Measurements from ENCODE around the gene TCEA3. TPM values are rescaled to one million over a fixed set of nuclear protein-coding genes. Genes with fewer than 3 reads are reported as not detected.

TCEA3 gene
- polyA plus RNA-seq, 6 donors from 2014 or later: not detected

GRCh38 chr1:23459338-23459757, 34.8 kb upstream of the TCEA3 start:
- no peaks in the 10 kb centered on the region for H3K4me1 Mint-ChIP-seq
- peaks cover 0 to 7% of the 10 kb centered on the region in 2 donors for H3K36me3 Mint-ChIP-seq
- peaks cover 25 to 55% (median 54%) of the 10 kb centered on the region in 3 donors for H3K27me3 Mint-ChIP-seq
- ATAC-seq (ENCODE audit: low read depth in 2 of 2): peak in 1 of 2 donors; percentile 30
- no peak for DNase-seq
- H3K27ac Mint-ChIP-seq: peak overlapping the region in 1 of 6 donors; percentile 34
- H3K4me3 Mint-ChIP-seq: no peak overlapping the region
- peaks cover 0 to 4% (median 0%) of the 10 kb centered on the region in 7 donors for H3K9me3 Mint-ChIP-seq

DNA sequence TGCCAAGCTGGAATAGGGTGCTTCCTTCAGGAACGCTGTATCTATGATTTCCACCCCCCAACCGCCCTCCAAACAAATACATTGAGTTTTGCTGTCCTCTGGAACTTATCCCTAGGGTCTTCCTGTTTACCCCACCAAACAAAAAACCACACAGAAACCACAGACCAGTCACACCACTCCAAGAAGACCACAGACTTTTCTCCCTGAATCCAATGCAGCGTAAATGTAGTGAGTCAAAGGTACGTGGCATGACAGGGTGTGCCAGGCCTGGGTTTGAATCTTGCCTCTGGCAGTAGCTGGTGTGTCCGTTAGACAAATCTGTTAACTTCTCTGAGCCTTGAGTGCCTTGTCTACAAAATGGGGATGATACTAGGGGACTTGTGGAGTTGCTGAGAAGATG, 31.7 kb upstream of the TCEA3 start:
- DNase-seq (no peak), ATAC-seq (ENCODE audit: low read depth in 2 of 2) (no peak)
- Mint-ChIP-seq H3K4me3 (no peak overlapping the region), H3K27ac (no peak overlapping the region), H3K9me3 (peaks cover 0 to 2% (median 0%) of the 10 kb centered on the region in 7 donors), H3K4me1 (no peaks in the 10 kb centered on the region), H3K36me3 (peaks cover 0 to 7% of the 10 kb centered on the region in 2 donors), H3K27me3 (peaks cover 25 to 61% (median 58%) of the 10 kb centered on the region in 3 donors)

DNA sequence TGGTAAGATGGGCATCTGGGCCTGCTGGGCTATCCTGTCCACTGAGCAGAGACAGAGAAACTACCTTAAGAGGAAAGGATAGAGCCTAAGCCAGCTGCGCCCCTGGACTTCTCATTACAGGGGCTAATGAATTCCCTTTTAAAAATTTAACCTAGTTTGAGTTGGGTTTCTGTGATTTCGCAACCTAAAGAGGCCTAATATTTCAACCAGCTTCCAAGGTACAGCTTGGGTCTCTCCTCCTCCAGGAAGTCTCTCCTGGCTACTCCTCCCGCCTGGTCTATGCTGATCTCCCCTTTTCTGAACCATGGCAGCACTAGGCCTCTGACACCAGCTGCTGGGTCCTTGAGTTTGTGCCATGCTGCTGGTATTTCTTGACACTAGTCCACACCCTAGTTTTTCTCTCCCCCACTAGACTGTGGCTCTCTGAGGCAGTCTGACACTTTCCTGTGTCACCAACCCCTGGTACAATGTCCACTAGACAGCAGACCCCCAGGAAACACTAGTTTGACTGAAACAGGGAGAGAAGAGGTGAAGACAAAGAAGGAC, 29.0 kb upstream of the TCEA3 start:
- no peak for ATAC-seq (ENCODE audit: low read depth in 2 of 2)
- no peak for DNase-seq
- H3K27ac Mint-ChIP-seq: no peak overlapping the region
- peaks cover 0 to 7% of the 10 kb centered on the region in 2 donors for H3K36me3 Mint-ChIP-seq
- no peak overlapping the region for H3K4me3 Mint-ChIP-seq
- peaks cover 0 to 2% (median 0%) of the 10 kb centered on the region in 7 donors for H3K9me3 Mint-ChIP-seq
- peaks cover 18 to 50% (median 47%) of the 10 kb centered on the region in 3 donors for H3K27me3 Mint-ChIP-seq
- H3K4me1 Mint-ChIP-seq: no peaks in the 10 kb centered on the region

DNA sequence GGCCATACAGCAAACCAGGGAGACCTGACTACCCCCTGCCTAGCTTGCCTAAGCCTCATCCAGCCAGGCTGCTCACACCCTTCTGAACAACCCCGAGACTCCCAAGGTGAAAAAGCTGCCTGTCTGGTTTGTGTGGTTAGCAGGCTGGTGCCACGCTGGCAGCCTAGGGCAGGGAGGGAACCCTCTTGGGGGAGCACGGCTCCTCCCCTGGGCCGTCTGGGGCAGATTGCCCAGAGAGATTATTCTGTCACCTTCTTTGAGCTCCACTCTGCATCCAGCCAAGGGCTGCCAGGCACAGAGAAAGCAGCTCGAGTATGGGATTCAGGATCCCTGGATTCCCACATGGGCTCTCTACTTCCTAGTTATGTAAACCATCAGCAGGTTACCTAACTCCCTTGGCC, 27.5 kb upstream of the TCEA3 start:
- no peak overlapping the region for H3K4me3 Mint-ChIP-seq
- H3K27ac Mint-ChIP-seq: no peak overlapping the region
- H3K36me3 Mint-ChIP-seq: no peaks in the 10 kb centered on the region
- no peaks in the 10 kb centered on the region for H3K9me3 Mint-ChIP-seq
- peaks cover 12 to 41% (median 39%) of the 10 kb centered on the region in 3 donors for H3K27me3 Mint-ChIP-seq
- DNase-seq (no peak), ATAC-seq (ENCODE audit: low read depth in 2 of 2) (no peak)
- no peaks in the 10 kb centered on the region for H3K4me1 Mint-ChIP-seq

DNA sequence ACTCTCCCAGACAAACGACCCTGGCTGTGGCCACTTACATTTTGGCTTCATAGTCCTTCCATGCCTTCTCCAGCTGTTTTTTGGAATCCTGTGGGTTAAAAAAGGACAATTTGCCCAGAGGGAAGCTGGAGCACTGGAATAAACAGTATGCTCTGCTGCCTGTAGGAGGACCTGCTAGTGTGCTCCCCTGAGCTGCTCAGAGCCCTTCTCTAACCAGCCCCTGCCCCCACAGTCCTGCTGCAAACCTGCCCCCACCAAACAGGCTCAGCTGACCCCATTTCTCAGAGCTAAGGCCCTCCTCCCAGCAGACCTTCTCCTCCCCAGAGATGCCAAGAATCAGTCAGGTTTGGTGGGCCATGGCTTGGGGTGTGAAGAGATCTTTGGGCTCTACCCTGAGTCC, 26.9 kb upstream of the TCEA3 start:
- no peak overlapping the region for H3K4me3 Mint-ChIP-seq
- H3K27me3 Mint-ChIP-seq: peaks cover 7 to 36% (median 34%) of the 10 kb centered on the region in 3 donors
- H3K4me1 Mint-ChIP-seq: no peaks in the 10 kb centered on the region
- ATAC-seq (ENCODE audit: low read depth in 2 of 2) (no peak), DNase-seq (no peak)
- no peaks in the 10 kb centered on the region for H3K36me3 Mint-ChIP-seq
- no peaks in the 10 kb centered on the region for H3K9me3 Mint-ChIP-seq
- H3K27ac Mint-ChIP-seq: peak overlapping the region in 1 of 6 donors; percentile 52

DNA sequence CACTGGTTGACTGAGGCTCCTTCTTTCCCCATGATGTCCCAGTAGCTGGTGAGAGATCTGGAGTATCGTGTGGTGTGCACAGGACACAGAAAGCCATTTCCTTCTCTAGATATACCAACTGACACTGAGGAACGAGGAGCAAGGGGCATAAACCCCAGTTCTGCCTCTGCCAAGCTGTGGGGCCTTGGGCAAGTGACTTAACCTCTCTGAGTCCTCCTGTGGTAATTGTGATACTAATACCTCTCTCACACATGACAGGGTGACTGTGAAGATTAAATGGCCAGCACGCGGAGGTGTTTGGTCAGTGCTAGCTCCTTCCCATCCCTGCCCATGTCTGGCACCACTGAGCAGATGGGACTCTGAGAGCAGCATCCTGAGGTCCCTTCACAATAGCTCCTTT, 26.3 kb upstream of the TCEA3 start:
- H3K36me3 Mint-ChIP-seq: no peaks in the 10 kb centered on the region
- H3K27me3 Mint-ChIP-seq: peaks cover 6 to 30% (median 28%) of the 10 kb centered on the region in 3 donors
- H3K4me1 Mint-ChIP-seq: no peaks in the 10 kb centered on the region
- DNase-seq: no peak
- no peak overlapping the region for H3K4me3 Mint-ChIP-seq
- no peak overlapping the region for H3K27ac Mint-ChIP-seq
- no peak for ATAC-seq (ENCODE audit: low read depth in 2 of 2)
- no peaks in the 10 kb centered on the region for H3K9me3 Mint-ChIP-seq

DNA sequence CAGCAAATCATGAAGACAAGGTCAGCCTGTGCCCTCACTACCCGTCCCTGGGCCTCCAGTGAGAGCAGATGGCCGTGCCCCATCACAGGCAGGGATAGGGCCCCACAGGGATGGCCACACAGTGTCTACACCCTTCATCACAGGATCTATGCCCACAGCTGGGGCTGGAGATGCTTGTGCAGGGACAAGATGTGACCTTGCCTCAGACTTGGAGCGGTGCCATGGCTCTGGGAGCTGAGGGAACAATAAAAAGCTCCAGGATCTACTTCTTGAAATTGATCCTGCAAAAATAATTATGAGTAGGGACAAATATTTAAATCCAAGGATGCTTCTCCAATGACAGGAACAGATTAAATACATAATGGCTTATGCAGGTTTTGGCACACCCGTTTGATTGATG, 25.4 kb upstream of the TCEA3 start:
- Mint-ChIP-seq H3K27me3 (peaks cover 0 to 21% (median 19%) of the 10 kb centered on the region in 3 donors), H3K9me3 (no peaks in the 10 kb centered on the region), H3K36me3 (no peaks in the 10 kb centered on the region), H3K27ac (peak overlapping the region in 1 of 6 donors; percentile 68), H3K4me3 (no peak overlapping the region), H3K4me1 (no peaks in the 10 kb centered on the region)
- no peak for DNase-seq
- no peak for ATAC-seq (ENCODE audit: low read depth in 2 of 2)

GRCh38 chr1:23449306-23449705, 24.8 kb upstream of the TCEA3 start:
- H3K27me3 Mint-ChIP-seq: peaks cover 0 to 18% (median 14%) of the 10 kb centered on the region in 3 donors
- ATAC-seq (ENCODE audit: low read depth in 2 of 2): no peak

DNA sequence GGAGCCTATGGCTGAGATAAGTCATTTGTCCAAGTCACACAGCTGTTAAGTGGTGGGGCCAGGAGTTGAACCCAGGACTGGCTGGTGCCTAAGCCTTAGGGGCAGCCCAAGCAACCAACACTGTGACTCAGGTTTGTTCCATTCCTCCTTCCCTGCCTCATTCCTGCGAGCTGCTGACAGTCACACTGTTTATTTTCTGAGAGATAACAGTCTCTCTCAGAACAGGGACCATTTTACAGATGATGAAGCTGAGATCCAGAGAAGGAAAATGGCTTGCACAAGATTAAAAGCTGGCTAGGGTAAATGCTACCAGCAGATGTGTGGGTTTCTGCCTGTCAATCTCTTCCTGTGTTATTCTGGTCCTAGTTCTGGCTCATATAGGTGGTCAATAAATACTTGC, 24.3 kb upstream of the TCEA3 start:
- H3K27ac Mint-ChIP-seq: no peak overlapping the region
- ATAC-seq (ENCODE audit: low read depth in 2 of 2) (no peak), DNase-seq (no peak)
- H3K27me3 Mint-ChIP-seq: peaks cover 0 to 18% (median 12%) of the 10 kb centered on the region in 3 donors
- H3K4me3 Mint-ChIP-seq: no peak overlapping the region
- no peaks in the 10 kb centered on the region for H3K9me3 Mint-ChIP-seq
- no peaks in the 10 kb centered on the region for H3K4me1 Mint-ChIP-seq
- H3K36me3 Mint-ChIP-seq: no peaks in the 10 kb centered on the region

More at GRCh38 chr1:23449306-23449705, 24.8 kb upstream of the TCEA3 start:
- H3K27ac Mint-ChIP-seq: no peak overlapping the region
- no peak overlapping the region for H3K4me3 Mint-ChIP-seq
- H3K36me3 Mint-ChIP-seq: no peaks in the 10 kb centered on the region
- no peaks in the 10 kb centered on the region for H3K9me3 Mint-ChIP-seq
- DNase-seq: no peak
- H3K4me1 Mint-ChIP-seq: no peaks in the 10 kb centered on the region

DNA sequence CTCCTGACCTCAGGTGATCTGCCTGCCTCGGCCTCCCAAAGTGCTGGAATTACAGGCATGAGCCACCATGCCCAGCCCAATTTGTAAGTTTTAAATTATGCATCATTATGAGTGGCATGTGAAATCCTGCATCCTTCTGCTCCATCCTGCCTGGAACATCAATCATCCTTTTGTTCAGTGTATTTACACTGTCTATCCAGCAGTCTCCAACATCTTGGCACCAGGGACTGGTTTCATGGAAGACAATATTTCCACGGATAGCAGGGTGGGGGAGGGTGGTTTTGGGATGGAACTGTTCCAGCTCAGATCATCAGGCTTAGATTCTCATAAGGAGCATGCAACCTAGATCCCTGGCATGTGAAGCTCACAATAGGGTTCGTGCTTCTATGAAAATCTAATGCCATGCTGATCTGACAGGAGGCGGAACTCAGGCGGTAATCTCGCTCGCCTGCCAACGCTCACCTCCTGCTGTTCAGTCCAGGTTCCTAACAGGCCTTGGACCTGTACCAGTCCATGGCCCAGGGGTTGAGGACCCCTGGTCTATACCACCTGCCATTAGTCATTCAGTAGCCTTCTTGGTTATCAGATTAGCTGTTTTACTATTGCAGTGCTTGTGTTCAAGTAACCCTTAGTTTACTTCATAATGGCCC, 22.2 kb upstream of the TCEA3 start:
- no peaks in the 10 kb centered on the region for H3K36me3 Mint-ChIP-seq
- H3K4me1 Mint-ChIP-seq: no peaks in the 10 kb centered on the region
- no peak overlapping the region for H3K27ac Mint-ChIP-seq
- DNase-seq: no peak
- no peak overlapping the region for H3K4me3 Mint-ChIP-seq
- H3K9me3 Mint-ChIP-seq: no peaks in the 10 kb centered on the region
- peaks cover 6 to 10% (median 8%) of the 10 kb centered on the region in 3 donors for H3K27me3 Mint-ChIP-seq
- no peak for ATAC-seq (ENCODE audit: low read depth in 2 of 2)

- Mint-ChIP-seq H3K27ac (no peak overlapping the region), H3K4me3 (no peak overlapping the region), H3K36me3 (no peaks in the 10 kb centered on the region), H3K4me1 (no peaks in the 10 kb centered on the region), H3K27me3 (peaks cover 6 to 16% (median 8%) of the 10 kb centered on the region in 3 donors), H3K9me3 (no peaks in the 10 kb centered on the region)
- no peak for ATAC-seq (ENCODE audit: low read depth in 2 of 2)
- no peak for DNase-seq
Measured at GRCh38 chr1:23444596-23445390, 20.2 kb upstream of the TCEA3 start.

DNA sequence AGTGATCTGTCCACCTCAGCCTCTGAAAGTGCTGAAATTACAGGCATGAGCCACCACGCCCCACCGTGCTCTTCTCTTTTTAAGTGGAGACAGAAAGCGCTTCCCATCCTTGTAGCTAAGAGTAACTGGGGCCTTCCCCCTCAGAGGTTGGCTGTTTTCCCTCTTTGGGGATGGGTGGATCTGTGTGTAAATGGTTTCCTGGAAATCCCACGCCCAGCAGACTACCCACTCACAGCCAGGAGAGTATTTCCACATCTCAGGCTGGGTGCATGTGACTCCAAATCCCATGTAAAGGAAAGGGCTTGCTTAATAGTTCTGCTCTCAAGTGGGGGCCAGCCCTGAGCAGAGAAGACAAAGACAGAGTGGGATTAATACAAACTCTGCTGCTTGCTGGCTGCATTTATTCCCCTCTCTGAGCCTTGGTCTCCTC, 19.6 kb upstream of the TCEA3 start:
- H3K27ac Mint-ChIP-seq: no peak overlapping the region
- H3K4me1 Mint-ChIP-seq: no peaks in the 10 kb centered on the region
- ATAC-seq (ENCODE audit: low read depth in 2 of 2) (no peak), DNase-seq (no peak)
- no peak overlapping the region for H3K4me3 Mint-ChIP-seq
- no peaks in the 10 kb centered on the region for H3K36me3 Mint-ChIP-seq
- H3K9me3 Mint-ChIP-seq: no peaks in the 10 kb centered on the region
- peaks cover 6 to 16% (median 8%) of the 10 kb centered on the region in 3 donors for H3K27me3 Mint-ChIP-seq

DNA sequence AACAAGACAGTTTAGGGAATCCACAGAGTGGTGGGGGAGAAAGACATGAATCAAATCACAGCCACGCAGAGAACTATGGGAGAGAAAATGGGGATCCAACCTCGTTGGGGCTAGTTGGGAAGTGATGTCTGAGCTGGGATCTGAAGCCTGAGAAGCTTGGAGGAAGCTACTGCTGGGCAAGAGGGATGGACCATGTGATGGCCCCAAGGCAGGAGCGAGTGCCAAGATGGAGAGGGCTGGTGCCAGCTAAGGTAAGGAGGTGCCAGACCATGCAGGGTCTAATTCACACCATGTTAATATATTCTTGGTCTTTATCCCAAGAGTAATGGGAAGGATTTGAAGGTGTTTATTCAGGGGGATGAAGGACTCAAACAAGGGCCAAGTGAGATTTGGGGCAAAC, 18.2 kb upstream of the TCEA3 start:
- ATAC-seq (ENCODE audit: low read depth in 2 of 2) (no peak), DNase-seq (no peak)
- peaks cover 0 to 2% (median 0%) of the 10 kb centered on the region in 3 donors for H3K4me1 Mint-ChIP-seq
- no peak overlapping the region for H3K4me3 Mint-ChIP-seq
- peaks cover 6 to 21% (median 14%) of the 10 kb centered on the region in 3 donors for H3K27me3 Mint-ChIP-seq
- H3K36me3 Mint-ChIP-seq: no peaks in the 10 kb centered on the region
- H3K27ac Mint-ChIP-seq: peak overlapping the region in 1 of 6 donors; percentile 44
- no peaks in the 10 kb centered on the region for H3K9me3 Mint-ChIP-seq
